AG04449 (cell line): ENCODE measurements around the gene PNN.
"Not testable (repeated sequence)": the region's sequence is repeated elsewhere in the genome, so short reads cannot be mapped to it uniquely, and the experiment has no call there.

Source experiments
- CTCF ChIA-PET: fragments of 350-600 bp; formaldehyde crosslinking; extraction: SDS; loops from one replicate; lab custom pipeline; 2021; ENCODE audit warnings: antibody characterized with exemption; lab: Yijun Ruan, JAX
- POLR2A ChIA-PET: fragments of 400-600, 350-600 bp; formaldehyde crosslinking; extraction: SDS; loops from one replicate; lab custom pipeline; 2020; ENCODE audit warnings: antibody characterized with exemption, inconsistent platforms; lab: Yijun Ruan, JAX
- DNase-seq: peaks from one replicate; pipeline ENCODE4 v3.0.0-alpha.2; 2010; ENCODE audit warnings: low read depth, low spot score
- H3K4me3 ChIP-seq: 2 replicates; pipeline ENCODE4 v1.5.1; 2011; ENCODE audit warnings: low read depth, mild to moderate bottlenecking, control low read depth, low read length
- CTCF ChIP-seq: IDR thresholded peaks from one replicate; pipeline ENCODE4 v1.5.1; 2011; ENCODE audit warnings: mild to moderate bottlenecking, moderate library complexity, low read length, control low read depth, inconsistent platforms; ENCODE audit not compliant: insufficient read depth; ENCODE audit errors: missing control alignments

Gene PNN

GRCh38 chr14:39154594-39155189 lies 20.4 kb upstream of the PNN start:
- CTCF ChIA-PET: no interaction called here
- no peak overlapping the region for H3K4me3 ChIP-seq
- POLR2A ChIA-PET: no interaction called here
- no peak for TF ChIP-seq CTCF
- DNase-seq: no peak

GRCh38 chr14:39157491-39157890 lies 17.6 kb upstream of the PNN start:
- POLR2A ChIA-PET: interaction anchor here (0.6 to 1.0 kb wide), 3 partner anchors 11 to 13 kb away, joined by 3 to 4 read pairs (median 3); partner anchors contain the start of gene TRAPPC6B
- TF ChIP-seq CTCF: no peak
- DNase-seq: no peak
- CTCF ChIA-PET: interaction anchor here (1.2 kb wide), 1 partner anchor 13 kb away, joined by 4 read pairs; the partner anchor contains the start of gene TRAPPC6B
- H3K4me3 ChIP-seq: no peak overlapping the region

- ChIA-PET POLR2A (interaction anchor here (1.1 kb wide), 1 partner anchor 12 kb away, joined by 3 read pairs; the partner anchor contains the start of gene TRAPPC6B), CTCF (interaction anchor here (1.2 kb wide), 1 partner anchor 12 kb away, joined by 4 read pairs; the partner anchor contains the start of gene TRAPPC6B)
- no peak for DNase-seq
- H3K4me3 ChIP-seq: no peak overlapping the region
- TF ChIP-seq CTCF: no peak
Observed at GRCh38 chr14:39158222-39158858, 16.7 kb upstream of the PNN start.

GRCh38 chr14:39160494-39160893 lies 14.6 kb upstream of the PNN start:
- CTCF ChIA-PET: interaction anchor here (1.1 kb wide), 1 partner anchor 10 kb away, joined by 3 read pairs; the partner anchor contains the start of gene TRAPPC6B
- no peak overlapping the region for H3K4me3 ChIP-seq
- DNase-seq: no peak
- POLR2A ChIA-PET: interaction anchor here (0.6 kb wide), 1 partner anchor 14 kb away, joined by 6 read pairs; no protein-coding TSS in a partner anchor
- no peak for TF ChIP-seq CTCF

- DNase-seq, H3K4me3 ChIP-seq, CTCF ChIA-PET, POLR2A ChIA-PET: not testable (repeated sequence)
Observed at GRCh38 chr14:39167797-39168320, 7.2 kb upstream of the PNN start.

GRCh38 chr14:39168591-39168990 lies 6.5 kb upstream of the PNN start:
- DNase-seq: no peak
- no peak for TF ChIP-seq CTCF
- peak overlapping the region; percentile 99 for H3K4me3 ChIP-seq
- CTCF ChIA-PET: no interaction called here
- POLR2A ChIA-PET: interaction anchor here (0.6 kb wide), 1 partner anchor 11 kb away, joined by 3 read pairs; no protein-coding TSS in a partner anchor
